ENCODE results near the gene GPX8.

The GPX8 gene

DNA sequence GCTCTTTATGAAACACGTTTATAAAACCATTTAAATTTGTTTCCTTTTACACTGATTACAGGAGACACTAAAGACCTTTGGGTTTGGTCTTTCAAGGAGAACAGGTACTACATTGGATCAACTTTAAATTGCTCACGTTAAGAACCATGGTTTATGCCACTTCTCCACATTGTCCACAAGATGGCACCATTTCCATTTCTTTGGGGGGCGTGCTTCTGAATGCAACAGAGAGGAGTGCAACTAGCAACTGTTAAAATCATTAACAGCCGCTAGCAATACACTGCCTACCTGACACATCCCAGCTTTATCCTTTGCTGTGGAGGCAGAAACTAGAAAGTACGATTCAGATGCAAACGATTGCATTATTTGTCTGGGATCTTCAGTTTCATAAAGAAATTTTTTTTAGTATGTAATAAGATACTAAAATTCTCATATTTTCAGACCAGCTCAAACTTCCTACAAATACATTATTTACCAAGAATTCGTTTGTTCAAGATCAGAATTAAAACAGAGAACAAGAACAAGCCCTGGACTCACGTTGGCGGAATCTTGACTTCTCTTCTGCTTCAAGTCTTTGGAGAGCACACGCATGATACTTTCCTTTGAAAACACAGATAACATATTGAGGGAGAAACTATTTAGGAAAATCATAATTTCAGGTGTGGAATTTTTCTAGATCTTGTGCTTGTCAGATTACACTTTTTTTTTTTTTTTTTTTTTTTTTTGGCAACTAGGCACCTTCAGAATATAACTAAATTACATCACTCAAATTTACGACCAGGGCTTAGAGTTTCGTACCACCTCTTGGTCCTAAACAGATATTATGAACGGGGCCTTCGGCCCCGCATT is 12.3 kb downstream of the GPX8 start:
- Histone ChIP-seq H3K9ac (ENCODE audit: low read length in 5 of 5) (no peak overlapping the region), H3K4me1 (ENCODE audit: control insufficient read depth in 5 of 5, insufficient read depth in 5 of 5, low read length in 5 of 5) (peaks cover 6 to 34% (median 28%) of the 10 kb centered on the region in 5 donors), H3K27ac (ENCODE audit: low read depth, low read length) (no peak overlapping the region), H3K9me3 (ENCODE audit: control insufficient read depth in 5 of 5, low read length in 5 of 5) (no peaks in the 10 kb centered on the region), H3K27me3 (ENCODE audit: control insufficient read depth in 5 of 5, insufficient read depth in 4 of 5, low read length in 5 of 5) (peaks cover 25 to 38% (median 34%) of the 10 kb centered on the region in 5 donors), H3K4me3 (ENCODE audit: low read depth in 1 of 5, low read length in 5 of 5) (peak overlapping the region; percentile 57 to 72 (median 67)), H3K36me3 (ENCODE audit: control insufficient read depth in 5 of 5, insufficient read depth in 5 of 5, low read length in 5 of 5) (no peaks in the 10 kb centered on the region)

GRCh38 chr5:55172937-55173686 is 13.1 kb downstream of the GPX8 start, which contains the start of gene CDC20B:
Gene CDC20B, minus strand, starts transcription at chr5:55173177. Its CDS starts 177 bp downstream, at chr5:55173000.
- H3K9ac ChIP-seq (ENCODE audit: low read length in 5 of 5), result peak within 1 kb of the TSS in 2 of 5 donors; percentile 55 to 59
- peaks cover 6 to 34% (median 28%) of the 10 kb centered on the region in 5 donors for H3K4me1 ChIP-seq (ENCODE audit: control insufficient read depth in 5 of 5, insufficient read depth in 5 of 5, low read length in 5 of 5)
- H3K4me3 ChIP-seq (ENCODE audit: low read depth in 1 of 5, low read length in 5 of 5), result peak within 1 kb of the TSS; percentile 67 to 79 (median 73)
- H3K36me3 ChIP-seq (ENCODE audit: control insufficient read depth in 5 of 5, insufficient read depth in 5 of 5, low read length in 5 of 5), result no peaks in the 10 kb centered on the region
- no peaks in the 10 kb centered on the region for H3K9me3 ChIP-seq (ENCODE audit: control insufficient read depth in 5 of 5, low read length in 5 of 5)
- H3K27ac ChIP-seq (ENCODE audit: low read depth, low read length), result no peak within 1 kb of the TSS
- H3K27me3 ChIP-seq (ENCODE audit: control insufficient read depth in 5 of 5, insufficient read depth in 4 of 5, low read length in 5 of 5), result peaks cover 29 to 38% (median 34%) of the 10 kb centered on the region in 5 donors

DNA sequence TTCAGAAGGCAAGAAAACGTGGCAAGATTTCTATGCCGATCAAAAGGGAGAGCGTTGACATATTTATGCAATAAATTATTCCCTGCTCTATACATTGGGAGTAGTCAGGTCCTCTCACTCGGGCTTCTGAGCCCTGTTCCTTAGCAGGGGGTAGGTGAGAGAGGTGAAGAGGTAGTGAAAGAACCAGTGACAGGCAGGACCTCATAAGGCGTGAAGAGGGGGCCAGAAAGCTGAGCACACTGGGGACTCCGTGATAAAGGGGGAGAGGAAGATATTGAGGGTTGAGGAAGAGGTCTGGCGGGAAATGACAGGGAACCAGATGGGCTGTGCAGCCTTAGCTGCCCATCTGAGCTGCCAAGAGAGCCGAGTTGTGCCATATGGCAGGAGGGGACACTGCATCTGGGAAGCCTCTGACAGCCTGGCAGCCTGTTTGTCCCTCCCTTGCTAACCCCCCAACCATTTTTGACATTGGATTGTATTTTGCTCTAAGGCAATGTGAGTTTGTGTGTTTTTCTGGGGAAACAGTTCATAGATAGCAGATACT is 13.8 kb downstream of the GPX8 start:
- H3K9ac ChIP-seq (ENCODE audit: low read length in 5 of 5), result peak overlapping the region in 2 of 5 donors; percentile 55 to 59

DNA sequence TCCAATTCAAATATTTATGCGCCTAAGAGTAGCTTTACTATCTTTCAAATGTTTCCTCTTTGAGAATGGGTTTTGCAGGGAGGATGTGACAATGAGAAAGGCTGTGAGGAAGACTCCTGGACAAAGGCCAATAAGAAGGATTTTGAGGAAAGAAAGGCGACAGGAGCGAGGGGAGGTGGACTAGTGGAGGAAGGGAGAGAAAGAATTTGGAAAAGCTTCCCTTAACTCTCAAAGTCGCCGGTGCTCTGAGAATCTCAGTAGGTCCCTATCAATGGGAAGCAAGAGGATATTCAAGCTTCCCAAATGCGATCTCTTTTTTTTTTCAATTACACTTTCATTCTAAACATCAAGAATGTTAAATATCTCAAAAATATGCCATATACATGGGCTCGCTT is 15.8 kb downstream of the GPX8 start:
- Histone ChIP-seq H3K27me3 (ENCODE audit: control insufficient read depth in 5 of 5, insufficient read depth in 4 of 5, low read length in 5 of 5) (peaks cover 31 to 43% (median 34%) of the 10 kb centered on the region in 5 donors), H3K27ac (ENCODE audit: low read depth, low read length) (no peak overlapping the region), H3K36me3 (ENCODE audit: control insufficient read depth in 5 of 5, insufficient read depth in 5 of 5, low read length in 5 of 5) (no peaks in the 10 kb centered on the region), H3K4me1 (ENCODE audit: control insufficient read depth in 5 of 5, insufficient read depth in 5 of 5, low read length in 5 of 5) (peaks cover 6 to 34% (median 28%) of the 10 kb centered on the region in 5 donors), H3K4me3 (ENCODE audit: low read depth in 1 of 5, low read length in 5 of 5) (peak overlapping the region; percentile 14 to 57 (median 43)), H3K9ac (ENCODE audit: low read length in 5 of 5) (no peak overlapping the region), H3K9me3 (ENCODE audit: control insufficient read depth in 5 of 5, low read length in 5 of 5) (no peaks in the 10 kb centered on the region)

More for the DNA sequence above, 13.8 kb downstream of the GPX8 start:
- Histone ChIP-seq H3K4me1 (ENCODE audit: control insufficient read depth in 5 of 5, insufficient read depth in 5 of 5, low read length in 5 of 5) (peaks cover 6 to 34% (median 28%) of the 10 kb centered on the region in 5 donors), H3K36me3 (ENCODE audit: control insufficient read depth in 5 of 5, insufficient read depth in 5 of 5, low read length in 5 of 5) (no peaks in the 10 kb centered on the region), H3K27ac (ENCODE audit: low read depth, low read length) (no peak overlapping the region), H3K4me3 (ENCODE audit: low read depth in 1 of 5, low read length in 5 of 5) (peak overlapping the region; percentile 57 to 79 (median 73)), H3K9me3 (ENCODE audit: control insufficient read depth in 5 of 5, low read length in 5 of 5) (no peaks in the 10 kb centered on the region), H3K27me3 (ENCODE audit: control insufficient read depth in 5 of 5, insufficient read depth in 4 of 5, low read length in 5 of 5) (peaks cover 29 to 41% (median 34%) of the 10 kb centered on the region in 5 donors)

DNA sequence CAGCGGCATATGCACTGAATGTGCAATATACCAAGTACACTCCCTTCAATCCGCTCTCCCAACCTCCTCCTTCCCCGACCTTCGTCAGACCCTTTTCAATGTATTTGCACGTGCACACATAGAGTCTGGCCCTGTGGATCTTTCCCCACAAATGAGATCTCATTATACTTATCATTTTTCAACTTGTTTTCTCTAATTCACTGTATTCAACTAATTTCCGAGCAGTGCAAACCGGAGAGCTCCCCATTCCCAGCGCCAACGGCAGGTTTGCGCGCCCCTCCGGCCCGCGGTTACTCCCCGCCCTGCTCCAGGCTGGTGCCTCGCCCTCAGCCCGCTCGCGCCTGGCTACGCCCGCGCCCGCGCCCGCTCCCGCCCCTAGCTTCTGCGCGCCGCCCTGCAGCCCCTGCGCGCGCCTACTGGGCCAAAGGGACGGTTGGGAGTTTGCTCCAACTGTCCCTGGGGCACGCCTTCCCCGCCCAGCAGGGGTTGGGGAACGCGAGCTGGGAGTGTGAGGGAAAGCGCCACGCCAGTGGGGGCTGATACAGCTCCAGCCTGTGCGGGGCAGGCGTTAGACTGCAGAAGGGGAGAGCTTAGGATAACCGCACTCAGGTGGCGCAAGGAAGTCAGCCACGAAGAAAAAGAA is 16.3 kb downstream of the GPX8 start:
- Histone ChIP-seq H3K9ac (ENCODE audit: low read length in 5 of 5) (no peak overlapping the region), H3K4me3 (ENCODE audit: low read depth in 1 of 5, low read length in 5 of 5) (peak overlapping the region; percentile 43 to 57 (median 46)), H3K9me3 (ENCODE audit: control insufficient read depth in 5 of 5, low read length in 5 of 5) (no peaks in the 10 kb centered on the region), H3K27ac (ENCODE audit: low read depth, low read length) (no peak overlapping the region), H3K36me3 (ENCODE audit: control insufficient read depth in 5 of 5, insufficient read depth in 5 of 5, low read length in 5 of 5) (no peaks in the 10 kb centered on the region), H3K27me3 (ENCODE audit: control insufficient read depth in 5 of 5, insufficient read depth in 4 of 5, low read length in 5 of 5) (peaks cover 31 to 43% (median 34%) of the 10 kb centered on the region in 5 donors), H3K4me1 (ENCODE audit: control insufficient read depth in 5 of 5, insufficient read depth in 5 of 5, low read length in 5 of 5) (peaks cover 6 to 34% (median 28%) of the 10 kb centered on the region in 5 donors)

GRCh38 chr5:55177078-55177477 is 17.1 kb downstream of the GPX8 start:
- Histone ChIP-seq H3K27ac (ENCODE audit: low read depth, low read length) (no peak overlapping the region), H3K9me3 (ENCODE audit: control insufficient read depth in 5 of 5, low read length in 5 of 5) (no peaks in the 10 kb centered on the region), H3K36me3 (ENCODE audit: control insufficient read depth in 5 of 5, insufficient read depth in 5 of 5, low read length in 5 of 5) (no peaks in the 10 kb centered on the region), H3K4me3 (ENCODE audit: low read depth in 1 of 5, low read length in 5 of 5) (peak overlapping the region in 1 of 5 donors; percentile 49), H3K9ac (ENCODE audit: low read length in 5 of 5) (no peak overlapping the region), H3K27me3 (ENCODE audit: control insufficient read depth in 5 of 5, insufficient read depth in 4 of 5, low read length in 5 of 5) (peaks cover 31 to 43% (median 34%) of the 10 kb centered on the region in 5 donors), H3K4me1 (ENCODE audit: control insufficient read depth in 5 of 5, insufficient read depth in 5 of 5, low read length in 5 of 5) (peaks cover 6 to 33% (median 28%) of the 10 kb centered on the region in 5 donors)

- peaks cover 18 to 25% (median 20%) of the 10 kb centered on the region in 5 donors for H3K27me3 ChIP-seq (ENCODE audit: control insufficient read depth in 5 of 5, insufficient read depth in 4 of 5, low read length in 5 of 5)
- no peak overlapping the region for H3K4me3 ChIP-seq (ENCODE audit: low read depth in 1 of 5, low read length in 5 of 5)
- H3K9me3 ChIP-seq (ENCODE audit: control insufficient read depth in 5 of 5, low read length in 5 of 5), result peaks cover 0 to 4% (median 0%) of the 10 kb centered on the region in 5 donors
- H3K9ac ChIP-seq (ENCODE audit: low read length in 5 of 5), result no peak overlapping the region
- H3K4me1 ChIP-seq (ENCODE audit: control insufficient read depth in 5 of 5, insufficient read depth in 5 of 5, low read length in 5 of 5), result peaks cover 4 to 16% (median 12%) of the 10 kb centered on the region in 5 donors
- no peak overlapping the region for H3K27ac ChIP-seq (ENCODE audit: low read depth, low read length)
- no peaks in the 10 kb centered on the region for H3K36me3 ChIP-seq (ENCODE audit: control insufficient read depth in 5 of 5, insufficient read depth in 5 of 5, low read length in 5 of 5)
Observed at GRCh38 chr5:55180016-55180415, 20.0 kb downstream of the GPX8 start.

DNA sequence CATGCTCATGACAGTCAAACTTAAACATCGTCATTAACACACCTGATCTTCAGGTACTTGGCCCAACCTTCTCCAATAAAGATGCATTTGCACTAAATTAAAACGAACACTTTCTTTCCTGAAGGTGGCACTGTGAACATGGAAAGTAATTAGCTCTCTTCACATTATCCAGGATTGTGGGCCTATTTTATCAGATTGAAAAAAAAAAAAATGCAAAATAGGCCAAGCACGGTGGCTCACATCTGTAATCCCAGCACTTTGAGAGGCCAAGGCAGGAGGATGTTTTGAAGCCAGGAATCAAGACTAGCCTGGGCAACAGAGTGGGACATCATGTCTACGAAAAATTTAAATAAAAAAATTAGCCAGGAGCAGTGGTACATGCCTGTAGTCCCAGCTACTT is 27.4 kb downstream of the GPX8 start:
- H3K27me3 ChIP-seq (ENCODE audit: control insufficient read depth in 5 of 5, insufficient read depth in 4 of 5, low read length in 5 of 5), result peaks cover 0 to 17% (median 6%) of the 10 kb centered on the region in 5 donors
- H3K27ac ChIP-seq (ENCODE audit: low read depth, low read length), result no peak overlapping the region
- no peak overlapping the region for H3K9ac ChIP-seq (ENCODE audit: low read length in 5 of 5)
- peaks cover 0 to 4% (median 0%) of the 10 kb centered on the region in 5 donors for H3K9me3 ChIP-seq (ENCODE audit: control insufficient read depth in 5 of 5, low read length in 5 of 5)
- no peaks in the 10 kb centered on the region for H3K36me3 ChIP-seq (ENCODE audit: control insufficient read depth in 5 of 5, insufficient read depth in 5 of 5, low read length in 5 of 5)
- no peaks in the 10 kb centered on the region for H3K4me1 ChIP-seq (ENCODE audit: control insufficient read depth in 5 of 5, insufficient read depth in 5 of 5, low read length in 5 of 5)
- H3K4me3 ChIP-seq (ENCODE audit: low read depth in 1 of 5, low read length in 5 of 5), result no peak overlapping the region

GRCh38 chr5:55188656-55189540 is 28.9 kb downstream of the GPX8 start:
- Histone ChIP-seq H3K4me3 (ENCODE audit: low read depth in 1 of 5, low read length in 5 of 5) (no peak overlapping the region), H3K27me3 (ENCODE audit: control insufficient read depth in 5 of 5, insufficient read depth in 4 of 5, low read length in 5 of 5) (peaks cover 0 to 25% (median 9%) of the 10 kb centered on the region in 5 donors), H3K36me3 (ENCODE audit: control insufficient read depth in 5 of 5, insufficient read depth in 5 of 5, low read length in 5 of 5) (no peaks in the 10 kb centered on the region), H3K9ac (ENCODE audit: low read length in 5 of 5) (no peak overlapping the region), H3K27ac (ENCODE audit: low read depth, low read length) (no peak overlapping the region), H3K4me1 (ENCODE audit: control insufficient read depth in 5 of 5, insufficient read depth in 5 of 5, low read length in 5 of 5) (no peaks in the 10 kb centered on the region), H3K9me3 (ENCODE audit: control insufficient read depth in 5 of 5, low read length in 5 of 5) (no peaks in the 10 kb centered on the region)
